Testis (tissue), 2 donors: ENCODE data around the gene VPS26B.

Source experiments
- POLR2A ChIP-seq: fragments of 450-650 bp; IDR thresholded peaks from one replicate; pipeline ENCODE4 v1.6.1; 2017; ENCODE audit warnings: antibody characterized with exemption, mild to moderate bottlenecking, moderate library complexity
- TF ChIP-seq, protein P1 (sequence below), 3 experiments: fragments of 450-650 bp in 2 of 3; fragments of 200-600 bp in 1 of 3; sonication (generic) in 1 of 3; IDR thresholded peaks; one replicate each; pipeline ENCODE4 v1.5.1; 2016 to 2019; ENCODE audit warnings: antibody characterized with exemption in 3 of 3, mild to moderate bottlenecking in 2 of 3, moderate library complexity in 1 of 3

DNA sequence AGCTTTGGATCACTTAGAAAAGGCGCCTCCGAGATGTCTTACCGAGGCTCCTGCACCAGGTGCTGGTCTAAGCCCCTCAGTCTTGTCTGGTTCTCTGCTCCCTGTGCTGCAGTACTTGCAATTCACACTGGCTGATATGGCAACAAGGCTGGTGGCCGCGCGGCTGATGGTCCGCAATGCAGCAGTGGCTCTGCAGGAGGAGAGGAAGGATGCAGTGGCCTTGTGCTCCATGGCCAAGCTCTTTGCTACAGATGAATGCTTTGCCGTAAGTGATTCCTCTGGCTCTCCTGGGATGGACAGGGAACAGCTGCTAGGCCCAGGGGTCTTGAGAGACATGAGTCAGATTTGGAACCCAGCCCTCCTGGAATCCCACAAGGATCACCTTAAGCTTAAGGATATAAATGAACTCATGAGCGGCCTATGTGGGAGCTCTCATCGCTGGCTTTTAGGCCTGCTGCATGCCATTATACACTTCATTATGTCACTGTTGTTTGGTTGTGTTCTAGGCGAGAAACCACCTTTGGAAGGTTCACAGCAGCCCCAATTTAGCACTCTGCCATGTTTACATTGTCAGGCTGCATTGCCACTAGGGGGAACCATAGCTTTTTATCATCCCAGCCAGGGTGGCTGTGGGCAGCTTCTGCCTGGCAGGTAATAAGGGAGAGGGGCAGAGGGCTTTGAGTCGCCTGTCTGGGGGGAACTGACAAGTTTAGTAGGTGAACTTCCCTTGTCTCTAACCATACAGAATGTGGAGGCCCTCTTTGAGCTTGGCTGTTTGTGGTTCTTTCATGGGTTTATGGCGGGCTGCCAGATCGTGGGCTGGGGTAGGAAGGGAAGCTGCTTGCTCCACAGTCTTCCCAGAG is 37.4 kb downstream of the VPS26B start:
- no peak for TF ChIP-seq POLR2A
- TF ChIP-seq, protein P1, sequence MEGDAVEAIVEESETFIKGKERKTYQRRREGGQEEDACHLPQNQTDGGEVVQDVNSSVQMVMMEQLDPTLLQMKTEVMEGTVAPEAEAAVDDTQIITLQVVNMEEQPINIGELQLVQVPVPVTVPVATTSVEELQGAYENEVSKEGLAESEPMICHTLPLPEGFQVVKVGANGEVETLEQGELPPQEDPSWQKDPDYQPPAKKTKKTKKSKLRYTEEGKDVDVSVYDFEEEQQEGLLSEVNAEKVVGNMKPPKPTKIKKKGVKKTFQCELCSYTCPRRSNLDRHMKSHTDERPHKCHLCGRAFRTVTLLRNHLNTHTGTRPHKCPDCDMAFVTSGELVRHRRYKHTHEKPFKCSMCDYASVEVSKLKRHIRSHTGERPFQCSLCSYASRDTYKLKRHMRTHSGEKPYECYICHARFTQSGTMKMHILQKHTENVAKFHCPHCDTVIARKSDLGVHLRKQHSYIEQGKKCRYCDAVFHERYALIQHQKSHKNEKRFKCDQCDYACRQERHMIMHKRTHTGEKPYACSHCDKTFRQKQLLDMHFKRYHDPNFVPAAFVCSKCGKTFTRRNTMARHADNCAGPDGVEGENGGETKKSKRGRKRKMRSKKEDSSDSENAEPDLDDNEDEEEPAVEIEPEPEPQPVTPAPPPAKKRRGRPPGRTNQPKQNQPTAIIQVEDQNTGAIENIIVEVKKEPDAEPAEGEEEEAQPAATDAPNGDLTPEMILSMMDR (IDR thresholded peaks at IDR 0.05): peak in 1 of 3 experiments; percentile 30
